Upper lobe of left lung (tissue), 6 donors: ENCODE results near the gene TOMM22. TPM values are rescaled to one million over a fixed set of nuclear protein-coding genes. Genes with fewer than 3 reads are reported as not detected.

Experiments
- ATAC-seq, 2 donors: fragments of 200-7000 bp; cut with Tn5 transposase; one replicate each; pipeline ENCODE4 v1.9.1; 2022; ENCODE audit warnings: mild to moderate bottlenecking in 2 of 2, moderate library complexity in 2 of 2; ENCODE audit not compliant: low FRiP score in 2 of 2
- DNase-seq, 2 donors: peaks; one replicate each; pipeline ENCODE4 v3.0.0-alpha.2; 2019 to 2020
- H3K27ac ChIP-seq, 4 donors: fragments of 200-600 bp; sonication (generic); one replicate each; pipeline ENCODE4 v1.5.1; 2016 to 2019
- H3K27me3 ChIP-seq, 4 donors: fragments of 200-600 bp; sonication (generic); one replicate each; pipeline ENCODE4 v1.5.1; 2017 to 2019
- H3K36me3 ChIP-seq, 4 donors: fragments of 200-600 bp; sonication (generic); one replicate each; pipeline ENCODE4 v1.5.1; 2016 to 2019
- H3K4me1 ChIP-seq, 4 donors: fragments of 200-600 bp; sonication (generic); one replicate each; pipeline ENCODE4 v1.5.1; 2018 to 2019
- H3K4me3 ChIP-seq, 4 donors: fragments of 200-600 bp; sonication (generic); one replicate each; pipeline ENCODE4 v1.5.1; 2017 to 2019; ENCODE audit warnings: mild to moderate bottlenecking in 2 of 4, moderate library complexity in 1 of 4
- H3K9me3 ChIP-seq, 4 donors: fragments of 200-600 bp; sonication (generic); one replicate each; pipeline ENCODE4 v1.5.1; 2018 to 2019
- EP300 ChIP-seq, 4 donors: sonication (generic); formaldehyde crosslinking; IDR thresholded peaks; one replicate each; pipeline ENCODE4 v1.5.1; 2017; ENCODE audit warnings: antibody characterized with exemption in 4 of 4, control low read depth in 2 of 4
- POLR2A ChIP-seq, 4 donors: fragments of 450-650 bp; IDR thresholded peaks; one replicate each; pipeline ENCODE4 v1.5.1; 2016 to 2017; ENCODE audit warnings: antibody characterized with exemption in 4 of 4, mild to moderate bottlenecking in 2 of 4
- POLR2AphosphoS5 ChIP-seq, 2 donors: sonication (generic); formaldehyde crosslinking; IDR thresholded peaks; one replicate each; pipeline ENCODE4 v1.5.1; 2017; ENCODE audit warnings: antibody characterized with exemption in 2 of 2
- WGBS, 2 donors: methylation state at CpG; one replicate each; pipeline ENCODE4 v1.1.5; 2017 to 2018; 5-methylcytosine and 5-hydroxymethylcytosine counted together
- total RNA-seq, 6 donors: library from RNA; depleted of rRNA in 4 of 6; stranded (reverse); fragments of >200 nt in 4 of 6; gene quantifications; one replicate each; pipeline versions ENCODE4 v1.1.0 to v1.2.1, GENCODE V29; 2016 to 2021
- TF ChIP-seq, protein P1 (sequence below), 6 experiments: fragments of 450-650 bp in 4 of 6; fragments of 200-600 bp in 2 of 6; sonication (generic) in 2 of 6; IDR thresholded peaks; one replicate each; pipeline ENCODE4 v1.5.1; 2016 to 2019; ENCODE audit warnings: antibody characterized with exemption in 6 of 6
- donor health status: DM: no; HTN: no; CAD: no; lungs with moderate emphysema.
- donor health status: DM: no; HTN: yes; CAD: no; lungs with severe emphysema.

TOMM22 gene
- total RNA-seq, 6 donors from 2014 or later: 9.4 to 60.3 (median 24.1) TPM

DNA sequence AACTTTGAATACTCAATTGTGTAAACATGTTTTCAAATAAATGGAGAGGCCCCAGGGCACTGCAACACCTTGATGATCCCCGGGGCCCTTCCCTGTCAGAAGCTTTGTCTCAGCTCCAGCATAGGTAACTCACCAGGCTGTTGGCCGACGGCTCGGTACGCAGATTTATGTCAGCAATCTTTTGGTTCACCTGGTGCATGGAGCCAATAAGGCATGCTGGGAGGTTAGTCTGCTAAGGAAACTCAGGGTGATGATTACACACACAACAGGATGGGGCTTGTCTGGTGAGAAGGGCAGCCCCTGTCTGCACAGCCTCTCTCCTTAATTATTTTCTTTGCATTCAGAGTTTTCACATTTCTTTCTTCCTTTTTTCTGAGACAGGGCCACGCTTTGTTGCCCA lies 36.3 kb upstream of the TOMM22 start:
- 90 to 92% methylated on average over 6 of the region's 6 CpGs for WGBS, 2 donors
- no peak overlapping the region for H3K4me3 ChIP-seq
- no peaks in the 10 kb centered on the region for H3K36me3 ChIP-seq
- ATAC-seq (no peak), DNase-seq (no peak)
- H3K4me1 ChIP-seq: no peaks in the 10 kb centered on the region
- H3K27me3 ChIP-seq: no peaks in the 10 kb centered on the region
- no peak overlapping the region for H3K27ac ChIP-seq
- TF ChIP-seq POLR2AphosphoS5 (IDR thresholded peaks at IDR 0.05) (no peak), POLR2A (IDR thresholded peaks at IDR 0.05) (no peak), EP300 (IDR thresholded peaks at IDR 0.05) (no peak)
- TF ChIP-seq, protein P1, sequence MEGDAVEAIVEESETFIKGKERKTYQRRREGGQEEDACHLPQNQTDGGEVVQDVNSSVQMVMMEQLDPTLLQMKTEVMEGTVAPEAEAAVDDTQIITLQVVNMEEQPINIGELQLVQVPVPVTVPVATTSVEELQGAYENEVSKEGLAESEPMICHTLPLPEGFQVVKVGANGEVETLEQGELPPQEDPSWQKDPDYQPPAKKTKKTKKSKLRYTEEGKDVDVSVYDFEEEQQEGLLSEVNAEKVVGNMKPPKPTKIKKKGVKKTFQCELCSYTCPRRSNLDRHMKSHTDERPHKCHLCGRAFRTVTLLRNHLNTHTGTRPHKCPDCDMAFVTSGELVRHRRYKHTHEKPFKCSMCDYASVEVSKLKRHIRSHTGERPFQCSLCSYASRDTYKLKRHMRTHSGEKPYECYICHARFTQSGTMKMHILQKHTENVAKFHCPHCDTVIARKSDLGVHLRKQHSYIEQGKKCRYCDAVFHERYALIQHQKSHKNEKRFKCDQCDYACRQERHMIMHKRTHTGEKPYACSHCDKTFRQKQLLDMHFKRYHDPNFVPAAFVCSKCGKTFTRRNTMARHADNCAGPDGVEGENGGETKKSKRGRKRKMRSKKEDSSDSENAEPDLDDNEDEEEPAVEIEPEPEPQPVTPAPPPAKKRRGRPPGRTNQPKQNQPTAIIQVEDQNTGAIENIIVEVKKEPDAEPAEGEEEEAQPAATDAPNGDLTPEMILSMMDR (IDR thresholded peaks at IDR 0.05): no peak
- H3K9me3 ChIP-seq: no peaks in the 10 kb centered on the region

DNA sequence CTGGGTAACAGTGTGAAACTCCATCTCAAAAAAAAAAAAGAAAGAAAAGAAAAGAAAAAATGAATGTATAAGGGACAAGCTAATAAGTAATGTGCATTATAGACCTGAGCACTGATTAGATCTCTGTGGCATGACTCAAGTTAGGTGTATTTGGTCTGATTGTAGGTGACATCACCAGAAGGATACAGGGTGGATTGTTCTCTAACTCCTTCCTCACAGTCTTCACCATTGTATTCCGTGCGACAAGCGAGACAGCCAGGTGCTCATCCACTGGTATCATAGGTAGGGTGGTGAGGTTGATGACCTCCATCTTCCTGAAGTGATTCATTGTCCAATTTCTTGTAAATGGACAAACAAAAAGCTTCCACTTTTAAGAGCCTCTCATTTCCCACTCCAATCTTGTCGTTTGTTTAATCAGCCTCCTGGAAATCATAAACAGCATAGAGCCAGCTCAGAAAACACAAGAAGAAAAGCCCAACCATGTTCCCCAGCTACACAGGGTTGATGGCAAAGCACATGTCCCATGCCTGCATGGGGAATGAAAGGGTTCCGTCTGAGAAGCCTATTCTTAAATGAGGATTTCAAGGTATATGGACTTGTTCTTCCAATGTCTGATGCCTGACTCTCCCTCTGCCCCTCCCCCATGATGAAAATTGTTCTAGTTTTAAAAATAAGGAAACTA lies 31.8 kb upstream of the TOMM22 start:
- Histone ChIP-seq H3K4me3 (no peak overlapping the region), H3K27ac (no peak overlapping the region), H3K36me3 (no peaks in the 10 kb centered on the region), H3K4me1 (no peaks in the 10 kb centered on the region), H3K27me3 (no peaks in the 10 kb centered on the region), H3K9me3 (no peaks in the 10 kb centered on the region)
- 77% methylated on average over 5 of the region's 5 CpGs for WGBS, 2 donors
- ATAC-seq: no peak
- no peak for DNase-seq
- TF ChIP-seq POLR2AphosphoS5 (IDR thresholded peaks at IDR 0.05): no peak
- TF ChIP-seq EP300 (IDR thresholded peaks at IDR 0.05): no peak
- TF ChIP-seq POLR2A (IDR thresholded peaks at IDR 0.05): no peak
- TF ChIP-seq, protein P1 (IDR thresholded peaks at IDR 0.05): no peak

DNA sequence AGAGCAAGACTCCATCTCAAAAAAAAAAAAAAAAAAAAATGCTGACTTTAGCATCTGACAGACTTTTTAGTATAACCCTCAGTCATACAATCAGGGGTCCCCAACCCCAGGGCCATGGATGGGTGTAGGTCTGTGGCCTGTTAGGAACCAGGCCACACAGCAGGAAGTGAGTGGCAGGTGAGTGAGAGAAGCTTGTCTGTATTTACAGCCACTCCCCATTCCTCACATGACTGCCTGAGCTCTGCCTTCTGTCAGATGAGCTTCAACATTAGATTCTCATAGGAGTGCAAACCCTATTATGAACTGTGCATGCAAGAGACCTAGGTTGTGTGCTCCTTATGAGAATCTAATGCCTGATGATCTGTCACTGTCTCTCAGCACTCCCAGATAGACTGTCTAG lies 28.9 kb upstream of the TOMM22 start:
- H3K27me3 ChIP-seq: no peaks in the 10 kb centered on the region
- no peaks in the 10 kb centered on the region for H3K36me3 ChIP-seq
- DNase-seq (no peak), ATAC-seq (no peak)
- H3K27ac ChIP-seq: no peak overlapping the region
- H3K4me1 ChIP-seq: peaks cover 7 to 16% (median 14%) of the 10 kb centered on the region in 4 donors
- no peaks in the 10 kb centered on the region for H3K9me3 ChIP-seq
- no peak for TF ChIP-seq EP300 (IDR thresholded peaks at IDR 0.05)
- no peak for TF ChIP-seq POLR2A (IDR thresholded peaks at IDR 0.05)
- no peak overlapping the region for H3K4me3 ChIP-seq

DNA sequence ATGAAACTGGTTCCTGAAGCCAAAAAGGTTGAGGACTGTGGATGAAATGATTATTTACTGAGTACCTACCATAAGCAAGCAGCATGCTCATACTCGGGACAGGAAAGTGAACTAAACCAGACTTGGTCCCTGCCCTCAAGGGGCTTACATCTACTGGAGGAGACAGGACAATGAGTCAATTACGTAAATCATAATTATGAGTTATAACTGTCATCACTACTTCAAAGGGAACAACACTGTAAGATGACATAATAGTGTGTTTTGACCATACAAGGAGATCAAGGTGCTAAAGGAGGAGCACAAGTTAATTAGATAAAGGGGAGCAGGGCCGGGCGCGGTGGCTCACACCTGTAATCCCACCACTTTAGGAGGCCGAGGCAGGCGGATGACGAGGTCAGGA lies 28.0 kb upstream of the TOMM22 start:
- Histone ChIP-seq H3K4me3 (no peak overlapping the region), H3K27me3 (no peaks in the 10 kb centered on the region), H3K27ac (no peak overlapping the region), H3K36me3 (no peaks in the 10 kb centered on the region), H3K9me3 (no peaks in the 10 kb centered on the region), H3K4me1 (peaks cover 7 to 25% (median 16%) of the 10 kb centered on the region in 4 donors)
- no peak for DNase-seq
- TF ChIP-seq POLR2A (IDR thresholded peaks at IDR 0.05) (no peak), EP300 (IDR thresholded peaks at IDR 0.05) (no peak), POLR2AphosphoS5 (IDR thresholded peaks at IDR 0.05) (no peak)
- TF ChIP-seq, protein P1 (IDR thresholded peaks at IDR 0.05): no peak
- WGBS, 2 donors: 97% methylated on average over 8 of the region's 8 CpGs
- ATAC-seq: no peak

DNA sequence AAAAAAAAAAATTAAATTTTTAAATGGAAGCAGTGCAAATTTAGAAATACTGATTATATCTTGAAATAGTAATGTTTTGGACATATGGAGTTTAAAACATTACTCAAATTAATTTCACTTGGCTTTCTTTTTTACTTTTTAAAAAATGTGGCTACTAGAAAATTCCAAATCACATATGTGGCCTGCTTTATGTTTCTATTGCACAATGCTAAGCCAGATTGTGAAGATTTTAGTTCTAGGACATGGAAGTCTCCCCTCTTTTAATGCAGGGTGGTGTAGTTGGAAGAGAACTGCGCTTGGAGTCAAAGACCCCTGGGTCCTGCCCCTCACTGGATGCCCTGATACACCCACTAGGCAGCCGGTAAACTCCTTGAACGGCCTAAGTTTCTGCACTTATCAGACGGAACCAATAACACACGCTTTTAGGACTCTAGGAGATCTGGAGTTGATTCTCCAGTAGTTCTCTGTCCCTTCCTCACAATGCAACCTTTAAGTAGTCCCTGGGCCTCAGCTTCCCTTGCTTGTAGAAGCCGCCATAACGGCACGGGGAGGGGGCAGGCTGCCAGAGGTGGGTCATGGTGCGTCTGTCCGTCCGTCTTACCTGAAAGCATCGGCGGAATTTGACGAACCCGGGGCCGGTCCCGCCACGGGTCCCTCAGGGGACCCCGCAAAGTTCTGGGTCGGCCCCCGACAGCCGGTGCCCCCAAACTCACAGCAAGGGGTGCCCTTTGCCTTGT lies 26.1 kb upstream of the TOMM22 start:
- Histone ChIP-seq H3K36me3 (no peaks in the 10 kb centered on the region), H3K27ac (peak overlapping the region; percentile 84 to 96 (median 88)), H3K4me3 (peak overlapping the region; percentile 70 to 92 (median 90)), H3K27me3 (no peaks in the 10 kb centered on the region), H3K9me3 (no peaks in the 10 kb centered on the region), H3K4me1 (peaks cover 7 to 27% (median 16%) of the 10 kb centered on the region in 4 donors)
- 11 to 13% methylated on average over 5 to 21 of the region's 22 CpGs for WGBS, 2 donors
- ATAC-seq: peak in 1 of 2 donors; percentile 31
- no peak for DNase-seq
- no peak for TF ChIP-seq POLR2AphosphoS5 (IDR thresholded peaks at IDR 0.05)
- no peak for TF ChIP-seq EP300 (IDR thresholded peaks at IDR 0.05)
- TF ChIP-seq POLR2A (IDR thresholded peaks at IDR 0.05): no peak
- TF ChIP-seq, protein P1 (IDR thresholded peaks at IDR 0.05): no peak
